Stimulated activated CD4-positive, alpha-beta T cell treated with anti-CD3 and anti-CD28 coated beads, Interleukin-4, amount 100 ng/mL, for 4 hours (primary cell): Measurements from ENCODE around the gene HTR5A.

Experiments used
- DNase-seq, 2 experiments: peaks; one replicate each; pipeline ENCODE4 v3.0.0-alpha.2; 2020

The HTR5A gene

DNA sequence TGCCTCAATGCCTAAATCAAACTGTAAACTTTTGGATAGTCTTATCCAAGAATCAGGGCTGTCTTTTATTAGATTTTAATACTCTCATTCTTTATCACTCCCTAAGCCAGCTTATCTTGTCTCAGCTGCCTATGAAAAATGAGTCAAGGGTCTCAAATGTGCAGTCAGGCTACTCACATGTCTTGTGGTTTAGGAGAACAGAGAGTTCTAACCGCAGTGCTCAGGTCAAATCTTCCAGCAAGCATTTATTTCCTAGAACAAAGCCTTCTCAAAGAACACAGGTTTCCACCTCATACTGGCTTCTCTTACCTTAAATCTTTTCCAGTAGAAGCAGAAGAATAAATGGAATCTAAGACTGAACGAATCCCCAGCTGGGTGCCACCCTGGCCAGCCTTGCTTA is 23.5 kb downstream of the HTR5A start:
- DNase-seq = no peak

DNA sequence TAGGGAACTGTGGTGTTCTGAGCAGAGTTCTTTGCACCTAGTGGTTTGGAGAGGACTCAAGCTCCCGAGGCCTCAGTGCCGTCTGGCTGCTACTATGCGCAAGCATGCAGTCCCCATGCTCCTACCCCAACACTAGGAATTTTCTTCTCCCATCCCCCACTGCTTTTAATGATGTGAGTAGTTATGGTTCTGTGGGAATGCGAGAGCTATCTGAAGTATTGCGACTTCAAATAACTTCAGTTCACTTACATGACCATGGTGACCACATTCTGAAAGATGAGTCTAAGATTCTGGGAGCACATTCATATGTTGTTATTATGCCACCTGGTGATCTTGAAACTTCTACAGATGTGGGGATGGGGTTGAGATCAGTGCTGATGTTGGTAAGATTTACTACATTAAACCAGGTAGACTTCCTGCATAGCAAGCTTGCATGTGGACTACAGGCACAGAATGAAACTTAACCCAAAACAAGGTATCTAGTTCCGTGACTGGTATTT is 24.6 kb downstream of the HTR5A start:
- DNase-seq = no peak

GRCh38 chr7:155097338-155097737 is 27.2 kb downstream of the HTR5A start:
- DNase-seq = no peak

DNA sequence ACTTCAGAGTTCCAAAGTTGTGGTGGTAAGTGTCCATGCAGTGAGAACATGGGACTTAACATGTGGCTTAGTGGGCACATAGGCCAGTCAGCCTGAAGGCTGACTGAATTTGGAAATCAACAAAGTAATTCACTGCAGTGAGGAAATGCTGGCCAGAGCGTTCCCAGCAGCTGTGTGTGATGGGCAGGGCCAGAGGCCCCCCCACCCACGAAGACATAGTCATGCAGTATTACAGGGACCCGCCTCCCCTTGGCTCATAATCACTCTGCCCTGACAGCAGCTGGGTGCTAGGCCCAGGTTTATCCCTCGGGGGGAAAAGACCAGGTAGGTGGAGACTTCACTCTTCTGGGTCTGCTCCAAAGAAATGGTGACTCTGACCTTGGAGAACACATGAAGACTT is 33.7 kb downstream of the HTR5A start:
- no peak for DNase-seq

DNA sequence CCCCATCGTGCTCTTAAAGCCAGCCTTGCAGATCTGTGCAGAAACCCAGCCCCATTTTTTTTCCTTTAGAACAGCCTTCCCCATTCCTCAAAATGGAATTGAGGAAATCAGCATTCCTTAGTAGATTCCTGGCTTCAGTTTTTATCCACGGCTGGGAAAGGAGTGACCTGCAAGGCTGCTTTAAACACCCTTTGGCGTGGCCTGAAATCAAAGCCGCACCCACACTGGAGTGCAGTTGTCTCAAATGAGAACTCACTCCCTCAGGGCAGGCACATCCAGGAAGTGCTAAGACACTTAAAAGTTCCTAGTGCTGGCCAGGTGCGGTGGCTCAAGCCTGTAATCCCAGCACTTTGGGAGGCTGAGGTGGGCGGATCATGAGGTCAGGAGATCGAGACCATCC is 34.8 kb downstream of the HTR5A start:
- no peak for DNase-seq

DNA sequence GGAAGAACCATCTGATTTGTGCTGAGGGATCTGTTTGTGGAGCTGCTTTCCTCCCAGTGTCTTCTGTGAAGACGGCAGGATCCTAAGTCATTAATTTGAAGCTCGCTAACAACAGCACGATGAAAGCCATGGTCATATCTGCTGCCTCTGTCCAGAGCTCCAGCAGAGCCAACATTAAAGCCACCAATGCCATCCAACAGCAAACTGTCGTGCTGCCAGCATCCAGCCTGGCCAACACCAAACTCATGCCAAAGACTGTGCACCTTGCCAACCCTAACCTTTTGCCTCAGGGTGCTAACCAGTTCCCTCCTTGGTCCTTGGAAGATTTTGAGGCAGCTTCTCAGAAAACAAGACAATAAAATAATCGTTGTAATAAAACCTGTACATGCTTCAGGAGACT is 36.2 kb downstream of the HTR5A start:
- no peak for DNase-seq

DNA sequence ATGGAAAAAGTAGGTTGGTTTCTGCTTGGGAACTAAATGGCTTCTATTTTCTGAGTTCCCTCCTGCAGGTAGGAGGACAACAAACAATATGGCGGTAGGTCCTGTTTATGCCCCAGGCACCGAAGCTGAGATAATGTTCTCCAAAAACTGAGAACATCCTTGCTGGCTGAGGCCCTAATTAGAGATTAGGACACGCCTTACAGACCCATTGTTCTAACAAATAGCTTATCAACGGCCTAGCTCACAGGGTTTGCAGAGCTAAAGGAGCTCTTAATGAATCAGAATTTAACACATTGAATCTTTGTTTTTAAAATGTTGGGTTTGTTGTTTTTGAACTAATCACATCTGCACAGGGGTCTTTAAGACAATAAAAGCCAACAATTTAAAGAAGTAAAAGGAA is 37.0 kb downstream of the HTR5A start:
- no peak for DNase-seq

GRCh38 chr7:155108144-155108901 is 38.2 kb downstream of the HTR5A start:
- no peak for DNase-seq

GRCh38 chr7:155109121-155109520 is 39.0 kb downstream of the HTR5A start:
- no peak for DNase-seq

- no peak for DNase-seq
These were observed 45.2 kb downstream of the HTR5A start for GRCh38 chr7:155115288-155115687.

GRCh38 chr7:155119801-155120382 is 49.8 kb downstream of the HTR5A start:
- DNase-seq = no peak

DNA sequence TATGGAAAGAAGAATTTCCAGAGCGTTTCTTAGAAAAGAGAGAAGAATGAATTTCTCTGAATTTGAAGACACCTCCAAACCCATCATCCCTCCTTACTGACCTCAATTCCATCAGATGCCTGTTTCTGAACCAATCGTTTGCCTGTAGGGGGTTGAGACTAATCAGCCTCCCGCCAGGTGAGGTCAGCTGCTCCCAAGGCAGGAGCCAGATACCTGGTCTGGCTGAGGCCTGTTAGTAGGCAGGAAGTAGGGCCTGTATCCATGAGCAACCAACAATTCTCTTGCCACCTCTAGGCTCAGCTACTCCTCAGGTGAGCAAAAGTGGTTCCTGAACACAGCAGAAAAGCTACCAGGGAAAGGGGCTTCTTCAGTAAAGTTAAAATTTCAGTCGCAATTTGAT is 50.3 kb downstream of the HTR5A start:
- DNase-seq = no peak

DNA sequence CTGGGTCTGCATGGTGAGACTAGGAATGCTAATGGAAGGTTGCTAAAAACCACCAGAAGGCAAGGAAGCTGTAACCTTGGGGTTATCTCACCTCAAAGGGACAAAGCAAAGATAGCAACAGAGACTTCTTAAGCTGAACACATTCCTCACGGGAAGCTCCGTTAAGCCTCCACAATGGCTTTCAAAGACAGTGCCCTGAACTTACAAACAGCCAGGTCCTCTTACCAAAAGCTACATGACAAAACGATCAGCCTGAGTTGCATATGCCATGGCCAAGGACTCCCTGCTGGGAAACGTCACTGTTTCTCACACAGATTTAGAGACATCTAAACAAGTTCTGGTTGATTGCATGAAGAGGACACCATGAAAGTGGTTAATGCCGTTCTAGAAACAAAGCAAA is 52.7 kb downstream of the HTR5A start:
- DNase-seq = no peak

DNA sequence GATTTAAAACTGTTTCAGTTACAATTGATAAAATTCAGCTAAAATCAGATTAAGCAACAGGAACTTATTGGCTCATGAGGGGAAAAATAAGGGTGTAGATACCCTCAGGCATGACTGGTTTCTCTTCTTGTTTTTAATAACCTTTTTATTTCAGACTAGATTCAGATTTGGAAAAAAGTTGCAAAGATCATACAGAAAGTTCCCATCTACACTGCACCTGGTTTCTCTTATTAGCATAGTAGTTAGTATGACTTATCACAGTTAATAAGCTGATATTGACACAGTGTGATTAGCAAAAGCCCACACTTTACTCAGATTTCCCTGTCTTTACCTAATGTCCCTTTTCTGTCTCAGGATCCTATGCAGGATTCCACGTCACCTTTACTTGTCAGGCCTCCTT is 53.3 kb downstream of the HTR5A start:
- DNase-seq = no peak

DNA sequence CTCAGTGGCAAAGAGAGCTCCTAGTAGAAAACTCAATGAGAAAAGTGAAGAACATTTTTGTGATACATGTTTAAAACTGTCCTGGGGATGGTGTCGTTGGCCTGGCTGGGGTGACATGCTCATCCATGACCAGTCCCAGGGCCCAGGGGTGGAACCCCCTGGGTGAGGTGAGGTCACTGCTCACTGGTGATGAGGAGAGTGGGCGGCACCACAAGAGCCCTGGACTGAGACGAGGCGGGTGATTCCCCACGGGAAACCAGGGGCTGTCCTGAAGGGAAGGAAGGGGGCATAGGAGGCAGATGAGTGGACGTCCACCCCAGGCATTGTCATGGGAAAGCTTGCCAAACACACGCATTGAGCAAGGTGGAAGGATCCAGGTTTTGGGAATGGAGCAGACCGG is 54.6 kb downstream of the HTR5A start:
- no peak for DNase-seq

GRCh38 chr7:155129186-155129585 is 59.1 kb downstream of the HTR5A start:
- no peak for DNase-seq

DNA sequence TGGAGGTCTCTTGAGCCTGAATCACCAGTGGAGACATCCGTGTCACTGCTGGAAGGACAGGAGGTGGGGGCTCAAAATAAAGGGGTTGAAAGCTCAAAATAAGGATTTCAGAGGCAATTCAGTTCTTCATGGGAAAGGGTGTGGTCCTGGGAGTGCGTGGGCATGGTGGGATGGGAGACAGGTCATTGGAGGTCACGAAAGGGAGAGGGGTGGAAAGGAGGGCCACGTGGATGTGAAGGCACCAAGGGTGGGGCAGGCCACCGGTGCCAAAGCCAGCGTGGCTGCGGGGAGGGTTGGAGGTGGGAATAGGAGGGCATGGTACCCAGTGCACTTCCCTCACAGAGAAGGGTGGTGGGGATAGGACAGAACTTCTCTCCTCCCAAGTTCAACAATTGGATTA is 59.7 kb downstream of the HTR5A start:
- no peak for DNase-seq

DNA sequence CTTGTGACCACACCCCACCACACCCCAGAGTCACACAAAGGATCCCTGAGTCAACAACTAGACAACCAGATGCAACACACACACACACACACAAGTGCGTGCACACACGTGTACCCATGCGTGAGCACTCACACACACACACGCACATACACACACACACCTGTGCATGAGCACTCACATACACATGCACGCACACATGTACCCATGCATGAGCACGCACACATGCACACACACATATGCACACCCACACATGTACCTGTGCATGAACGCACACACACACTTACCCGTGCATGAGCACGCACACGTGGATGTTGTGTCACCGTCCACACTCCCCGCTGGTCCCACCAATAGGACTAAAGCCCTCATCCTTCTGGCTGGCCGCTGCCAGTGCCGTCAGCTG is 60.4 kb downstream of the HTR5A start:
- DNase-seq = no peak

- DNase-seq = no peak
These were observed 61.0 kb downstream of the HTR5A start for GRCh38 chr7:155131090-155131489.

- no peak for DNase-seq
These were observed 62.3 kb downstream of the HTR5A start for GRCh38 chr7:155132431-155132830.

DNA sequence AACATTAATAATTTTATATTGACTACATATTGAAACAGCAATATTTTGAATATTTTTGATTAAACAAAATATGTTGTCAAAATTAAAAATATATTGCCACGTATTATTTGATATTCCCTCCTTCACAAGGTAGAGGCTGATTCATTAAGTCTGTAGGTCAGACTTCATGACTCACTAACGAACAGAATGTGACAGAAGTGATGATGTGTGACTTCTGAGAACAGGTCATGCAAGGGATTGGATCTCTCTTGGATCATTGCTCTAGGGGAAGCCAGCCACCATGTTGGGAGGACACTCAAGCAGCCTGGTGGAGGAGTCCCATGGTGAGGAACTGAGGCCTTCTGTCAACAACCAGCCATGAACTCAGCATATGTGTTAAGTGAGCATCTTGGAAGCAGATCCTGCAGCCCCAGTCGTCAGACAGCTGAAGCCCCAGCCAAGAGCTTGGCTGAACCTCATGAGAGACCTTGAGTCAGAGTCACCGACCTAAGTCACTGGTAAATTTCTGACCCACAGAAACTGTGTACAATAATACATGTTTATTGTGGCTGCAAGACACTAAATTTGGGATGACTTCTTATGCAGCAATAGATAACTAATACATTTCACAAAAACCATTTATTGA is 66.6 kb downstream of the HTR5A start:
- no peak for DNase-seq
